A673 (cell line): ENCODE results near the gene ELF5.

Experiments used
- EZH2 ChIP-seq: fragments of 200-600 bp; sonication (generic); IDR thresholded peaks from 2 replicates; pipeline ENCODE4 v1.6.1; 2017; ENCODE audit warnings: borderline replicate concordance, low read depth, mild to moderate bottlenecking, mixed read lengths, antibody characterized with exemption, low read length; ENCODE audit not compliant: poor library complexity, severe bottlenecking
- TF ChIP-seq, protein P1 (sequence below): fragments of 300-800, 200-600 bp; sonication (generic); conservative IDR thresholded peaks from 2 replicates; pipeline ENCODE4 v1.5.1; 2017; ENCODE audit warnings: low read depth, mild to moderate bottlenecking, antibody characterized with exemption, low read length, moderate library complexity, mixed read lengths

DNA sequence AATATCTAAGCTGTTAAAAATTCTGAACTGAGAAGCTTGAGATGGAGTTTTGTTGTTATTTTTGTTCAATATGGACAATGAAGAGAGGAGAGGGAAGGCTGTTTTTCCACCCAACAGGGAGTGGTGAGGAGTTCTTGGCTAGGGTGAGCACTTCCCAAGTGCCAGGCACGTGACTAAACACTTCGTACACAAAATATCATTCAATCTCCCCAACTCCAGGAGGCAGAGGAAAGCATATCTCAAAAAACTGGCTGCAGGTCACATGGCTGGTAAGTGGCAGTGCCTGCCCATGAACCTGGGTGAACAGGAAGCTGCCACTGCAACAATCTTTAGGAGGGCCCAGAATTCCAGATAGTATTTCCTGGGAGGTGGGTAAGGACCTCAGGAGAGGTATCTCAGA, 11.6 kb downstream of the ELF5 start:
- TF ChIP-seq, protein P1, sequence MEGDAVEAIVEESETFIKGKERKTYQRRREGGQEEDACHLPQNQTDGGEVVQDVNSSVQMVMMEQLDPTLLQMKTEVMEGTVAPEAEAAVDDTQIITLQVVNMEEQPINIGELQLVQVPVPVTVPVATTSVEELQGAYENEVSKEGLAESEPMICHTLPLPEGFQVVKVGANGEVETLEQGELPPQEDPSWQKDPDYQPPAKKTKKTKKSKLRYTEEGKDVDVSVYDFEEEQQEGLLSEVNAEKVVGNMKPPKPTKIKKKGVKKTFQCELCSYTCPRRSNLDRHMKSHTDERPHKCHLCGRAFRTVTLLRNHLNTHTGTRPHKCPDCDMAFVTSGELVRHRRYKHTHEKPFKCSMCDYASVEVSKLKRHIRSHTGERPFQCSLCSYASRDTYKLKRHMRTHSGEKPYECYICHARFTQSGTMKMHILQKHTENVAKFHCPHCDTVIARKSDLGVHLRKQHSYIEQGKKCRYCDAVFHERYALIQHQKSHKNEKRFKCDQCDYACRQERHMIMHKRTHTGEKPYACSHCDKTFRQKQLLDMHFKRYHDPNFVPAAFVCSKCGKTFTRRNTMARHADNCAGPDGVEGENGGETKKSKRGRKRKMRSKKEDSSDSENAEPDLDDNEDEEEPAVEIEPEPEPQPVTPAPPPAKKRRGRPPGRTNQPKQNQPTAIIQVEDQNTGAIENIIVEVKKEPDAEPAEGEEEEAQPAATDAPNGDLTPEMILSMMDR, result no peak
- no peak for TF ChIP-seq EZH2
